Stimulated activated CD8-positive, alpha-beta memory T cell treated with anti-CD3 and anti-CD28 coated beads, Interleukin-4, amount 100 ng/mL, for 1 hour (primary cell): ENCODE measurements around the gene SMIM41.

Experiments
- DNase-seq, 2 donors: peaks; one replicate each; pipeline ENCODE4 v3.0.0-alpha.2; 2020; ENCODE audit warnings: low read depth in 2 of 2, low spot score in 1 of 2

The SMIM41 gene

GRCh38 chr12:52063082-52063924 is 16.2 kb upstream of the SMIM41 start:
- DNase-seq, result no peak

- DNase-seq, result no peak
Observed at GRCh38 chr12:52063981-52064649, 15.4 kb upstream of the SMIM41 start.

DNA sequence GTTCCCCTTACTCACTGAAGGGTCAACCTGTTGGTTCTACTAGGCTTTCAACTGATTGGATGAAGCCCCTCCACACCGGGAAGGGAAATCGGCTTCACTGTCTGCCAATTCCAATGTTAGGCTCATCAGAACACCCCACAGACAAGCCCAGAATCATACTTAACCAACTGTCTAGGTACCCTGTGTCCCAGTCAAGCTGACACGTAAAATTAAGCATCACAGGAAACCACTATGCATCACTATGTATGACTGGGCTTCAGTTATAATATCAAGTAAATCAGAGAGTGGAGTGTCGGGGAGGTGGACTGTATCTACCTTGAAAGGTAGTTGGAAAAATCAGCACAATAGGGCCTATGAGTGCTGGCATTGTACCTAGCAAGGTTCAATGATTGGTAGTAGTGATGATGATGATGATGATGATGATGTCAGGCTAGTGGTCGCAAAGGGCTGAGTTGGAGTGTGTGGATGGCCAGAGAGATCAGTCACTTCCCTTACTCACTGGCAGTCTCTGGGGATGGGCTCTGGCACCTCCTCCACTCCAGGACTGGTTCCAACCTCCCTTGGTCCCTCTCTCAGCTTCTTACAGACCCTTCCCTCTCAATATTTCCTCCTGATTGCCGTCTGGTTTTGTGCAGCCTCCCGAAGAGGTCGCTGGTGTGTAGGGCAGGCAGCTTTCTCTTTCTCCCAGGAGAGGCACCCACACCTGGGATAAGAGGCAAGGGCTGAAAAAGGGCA is 13.0 kb upstream of the SMIM41 start:
- no peak for DNase-seq

GRCh38 chr12:52067081-52067374 is 12.5 kb upstream of the SMIM41 start:
- DNase-seq, result no peak

DNA sequence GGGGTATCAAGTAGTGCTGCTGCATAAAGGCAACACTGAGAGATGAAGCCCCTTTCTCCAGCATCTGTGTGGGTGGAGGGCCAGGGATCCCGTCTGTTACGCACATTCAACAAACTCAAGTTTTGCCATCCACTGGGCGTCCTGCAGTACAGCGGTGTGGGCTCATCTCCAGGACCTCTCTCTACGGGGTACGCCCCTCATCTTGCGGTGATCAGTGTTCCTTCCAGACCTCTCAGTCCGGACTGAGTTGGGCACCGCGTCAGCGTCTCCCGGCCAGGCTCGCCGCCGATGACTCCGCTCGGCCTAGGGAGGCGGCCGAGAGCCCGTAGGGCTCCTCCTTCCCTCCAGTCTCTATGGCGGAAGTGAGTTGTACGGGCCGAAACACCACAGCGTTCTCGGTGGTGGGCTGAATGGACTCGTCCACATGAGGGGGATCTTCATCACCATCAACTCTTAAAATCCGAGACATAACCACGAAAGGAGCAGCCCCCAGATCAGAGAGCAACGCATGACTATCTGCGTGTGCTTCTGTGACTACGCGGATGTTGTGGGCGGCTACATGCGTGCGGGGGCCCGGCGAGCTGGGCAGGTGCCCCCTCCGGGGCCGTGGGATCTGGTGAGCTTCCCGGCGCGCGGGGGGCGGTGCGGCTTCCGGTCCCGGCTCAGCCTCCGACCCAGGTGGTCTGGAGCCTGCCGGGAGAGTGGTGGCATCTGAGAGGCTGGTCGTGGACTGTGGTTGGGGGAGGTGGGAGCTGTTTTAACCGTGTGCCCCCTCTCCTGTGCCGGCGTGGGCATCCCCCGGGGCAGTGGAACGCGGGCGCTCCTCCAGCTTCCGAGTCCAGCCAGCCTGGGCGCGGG is 9.9 kb upstream of the SMIM41 start, which contains the start of gene ATG101:
Gene ATG101, plus strand, starts transcription at position 652 of the 858 bp plus-strand sequence. CDS start 3,673 bp downstream, outside the sequence.
- peak in 1 of 2 donors; percentile 76 for DNase-seq

DNA sequence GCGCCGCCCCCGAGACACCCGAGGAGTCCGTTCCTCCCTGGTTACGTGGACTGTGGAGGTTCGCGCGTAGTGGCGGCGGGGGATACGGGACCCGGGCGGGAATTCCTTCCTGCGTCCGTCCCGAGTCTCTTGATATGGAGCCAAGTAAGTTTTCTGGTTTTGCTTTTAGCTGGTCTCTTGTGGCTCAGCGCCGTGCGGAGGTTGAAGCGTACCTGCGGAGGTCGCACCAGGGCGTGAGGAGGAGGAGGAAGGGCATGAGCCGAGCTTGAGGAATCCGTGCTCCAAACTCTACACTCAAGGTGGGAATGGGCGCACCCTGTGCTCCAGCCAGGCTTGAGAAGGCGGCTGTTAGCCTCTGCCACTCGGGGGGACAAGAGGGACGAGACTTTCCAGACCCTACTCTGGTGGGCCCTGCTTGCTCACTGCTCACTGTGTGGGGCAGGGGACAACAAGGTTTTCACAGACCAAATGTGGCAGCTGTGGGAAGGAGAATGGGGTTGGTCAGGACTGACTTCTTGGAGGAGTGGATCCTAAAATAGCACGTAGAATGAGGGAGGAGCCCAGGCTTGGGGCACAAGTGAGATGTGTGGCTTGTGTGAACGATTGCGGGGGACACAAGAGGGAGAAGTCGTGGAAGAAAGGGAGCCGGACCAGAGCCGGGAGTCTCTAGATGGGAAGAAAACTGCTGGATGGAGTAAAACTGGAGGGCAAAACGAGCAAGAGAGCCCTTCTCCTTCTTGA is 9.1 kb upstream of the SMIM41 start:
- DNase-seq, result no peak

GRCh38 chr12:52073531-52074381 is 5.7 kb upstream of the SMIM41 start:
- DNase-seq, result no peak

- no peak for DNase-seq
Observed at GRCh38 chr12:52074971-52075724, 4.4 kb upstream of the SMIM41 start.

DNA sequence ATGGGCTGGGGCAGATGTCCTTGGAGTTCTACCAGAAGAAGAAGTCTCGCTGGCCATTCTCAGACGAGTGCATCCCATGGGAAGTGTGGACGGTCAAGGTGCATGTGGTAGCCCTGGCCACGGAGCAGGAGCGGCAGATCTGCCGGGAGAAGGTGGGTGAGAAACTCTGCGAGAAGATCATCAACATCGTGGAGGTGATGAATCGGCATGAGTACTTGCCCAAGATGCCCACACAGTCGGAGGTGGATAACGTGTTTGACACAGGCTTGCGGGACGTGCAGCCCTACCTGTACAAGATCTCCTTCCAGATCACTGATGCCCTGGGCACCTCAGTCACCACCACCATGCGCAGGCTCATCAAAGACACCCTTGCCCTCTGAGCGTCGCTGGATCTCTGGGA is 2.7 kb upstream of the SMIM41 start:
- DNase-seq, result no peak

- no peak for DNase-seq
Observed at GRCh38 chr12:52078276-52078675, 1.2 kb upstream of the SMIM41 start.

GRCh38 chr12:52080403-52081251 is 1.1 kb downstream of the SMIM41 start:
- no peak for DNase-seq

DNA sequence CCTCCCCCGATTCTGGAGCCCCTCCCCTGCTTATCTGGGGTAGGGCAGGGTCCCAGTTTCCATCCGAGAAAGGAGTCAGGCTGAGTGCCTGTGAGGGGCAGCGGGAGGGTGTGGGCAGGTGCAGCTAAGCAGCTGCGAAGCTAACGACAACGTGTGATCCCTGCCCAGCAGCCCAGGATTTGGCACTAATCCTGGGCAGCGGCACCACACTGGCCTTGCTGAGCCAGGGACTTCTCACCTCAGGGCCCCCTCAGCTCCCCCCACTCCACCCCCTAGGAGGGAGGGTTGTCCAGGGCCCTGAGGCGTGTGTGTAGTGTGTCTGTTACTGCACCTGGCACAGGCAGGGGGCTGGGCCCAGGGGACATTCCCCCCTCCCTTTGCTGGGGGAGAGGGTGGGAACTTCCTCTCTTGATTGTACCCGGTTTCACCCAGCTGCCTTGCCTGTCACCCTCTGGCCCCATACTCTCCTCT is 1.8 kb downstream of the SMIM41 start:
- no peak for DNase-seq

DNA sequence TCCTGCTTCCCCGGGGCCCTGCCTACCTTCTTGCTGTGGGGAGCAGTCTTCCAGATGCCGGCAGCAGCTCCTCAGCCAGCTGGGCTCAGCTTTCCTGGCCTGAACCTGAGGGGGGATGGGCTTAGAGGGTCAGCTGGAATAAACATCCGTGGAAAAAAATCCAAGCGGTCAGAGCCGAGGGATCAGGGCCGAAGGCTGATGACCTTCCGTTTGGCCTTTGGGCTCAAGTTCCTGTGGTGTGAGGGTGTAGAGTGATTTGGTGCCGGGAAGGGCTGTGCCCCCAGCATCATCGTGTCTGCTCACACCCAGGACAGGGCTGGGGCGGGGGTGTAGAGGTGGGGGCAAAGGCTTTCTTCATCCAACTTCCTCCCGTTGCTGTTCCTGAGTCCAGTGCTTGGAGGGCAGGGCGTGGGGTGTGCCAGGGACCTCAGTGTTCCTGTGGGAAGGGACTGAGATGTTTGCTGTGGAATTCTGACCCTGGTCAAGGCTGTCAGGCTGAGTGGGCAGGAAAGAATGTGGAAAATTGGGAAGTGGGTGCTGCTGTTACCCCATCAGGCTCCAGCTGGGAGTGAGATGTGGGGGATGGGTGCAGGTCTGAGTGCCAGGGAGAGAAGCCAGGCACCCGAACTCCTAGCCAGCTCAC is 2.6 kb downstream of the SMIM41 start:
- no peak for DNase-seq

DNA sequence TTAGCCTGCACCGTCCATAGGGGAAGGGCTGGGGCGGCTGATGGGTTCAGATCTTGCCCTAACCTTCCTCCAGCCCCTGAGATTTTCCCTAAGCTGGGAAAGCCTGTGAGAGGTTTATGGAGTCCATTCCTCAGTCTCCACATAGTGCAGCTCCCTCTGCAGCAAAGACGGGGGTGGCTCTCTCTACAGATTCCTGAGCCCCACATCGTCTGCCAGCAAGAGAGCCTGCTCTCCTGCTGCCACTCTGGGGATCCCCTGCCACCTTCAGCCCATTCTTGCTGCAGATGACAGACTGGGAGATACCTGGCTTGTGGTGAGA is 3.1 kb downstream of the SMIM41 start:
- no peak for DNase-seq

- DNase-seq, result peak in 1 of 2 donors; percentile 43
Observed at GRCh38 chr12:52082988-52083637, 3.6 kb downstream of the SMIM41 start.

- no peak for DNase-seq
Observed at GRCh38 chr12:52083638-52083996, 4.1 kb downstream of the SMIM41 start.
